ENCODE results near the gene INPP5J.

Gene INPP5J

GRCh38 chr22:31087744-31088215, 35.0 kb upstream of the INPP5J start:
- Histone ChIP-seq H3K4me1 (ENCODE audit: control insufficient read depth, insufficient read depth, low read length, poor library complexity, severe bottlenecking) (peaks cover 9% of the 10 kb centered on the region), H3K27ac (ENCODE audit: insufficient read depth, low read length, poor library complexity, severe bottlenecking) (no peak overlapping the region), H3K27me3 (replicated peaks; ENCODE audit: control insufficient read depth, insufficient read depth, low read length, poor library complexity, severe bottlenecking) (no peaks in the 10 kb centered on the region), H3K36me3 (ENCODE audit: control insufficient read depth, insufficient read depth, low read length) (no peaks in the 10 kb centered on the region), H3K4me3 (ENCODE audit: insufficient read depth, low read depth, low read length, poor library complexity, severe bottlenecking) (no peak overlapping the region), H3K9me3 (ENCODE audit: control insufficient read depth, low read length) (no peaks in the 10 kb centered on the region)
- no peak for DNase-seq

- H3K4me1 ChIP-seq (ENCODE audit: control insufficient read depth, insufficient read depth, low read length, poor library complexity, severe bottlenecking), result peaks cover 9% of the 10 kb centered on the region
Measured at GRCh38 chr22:31088233-31088986, 34.4 kb upstream of the INPP5J start.

DNA sequence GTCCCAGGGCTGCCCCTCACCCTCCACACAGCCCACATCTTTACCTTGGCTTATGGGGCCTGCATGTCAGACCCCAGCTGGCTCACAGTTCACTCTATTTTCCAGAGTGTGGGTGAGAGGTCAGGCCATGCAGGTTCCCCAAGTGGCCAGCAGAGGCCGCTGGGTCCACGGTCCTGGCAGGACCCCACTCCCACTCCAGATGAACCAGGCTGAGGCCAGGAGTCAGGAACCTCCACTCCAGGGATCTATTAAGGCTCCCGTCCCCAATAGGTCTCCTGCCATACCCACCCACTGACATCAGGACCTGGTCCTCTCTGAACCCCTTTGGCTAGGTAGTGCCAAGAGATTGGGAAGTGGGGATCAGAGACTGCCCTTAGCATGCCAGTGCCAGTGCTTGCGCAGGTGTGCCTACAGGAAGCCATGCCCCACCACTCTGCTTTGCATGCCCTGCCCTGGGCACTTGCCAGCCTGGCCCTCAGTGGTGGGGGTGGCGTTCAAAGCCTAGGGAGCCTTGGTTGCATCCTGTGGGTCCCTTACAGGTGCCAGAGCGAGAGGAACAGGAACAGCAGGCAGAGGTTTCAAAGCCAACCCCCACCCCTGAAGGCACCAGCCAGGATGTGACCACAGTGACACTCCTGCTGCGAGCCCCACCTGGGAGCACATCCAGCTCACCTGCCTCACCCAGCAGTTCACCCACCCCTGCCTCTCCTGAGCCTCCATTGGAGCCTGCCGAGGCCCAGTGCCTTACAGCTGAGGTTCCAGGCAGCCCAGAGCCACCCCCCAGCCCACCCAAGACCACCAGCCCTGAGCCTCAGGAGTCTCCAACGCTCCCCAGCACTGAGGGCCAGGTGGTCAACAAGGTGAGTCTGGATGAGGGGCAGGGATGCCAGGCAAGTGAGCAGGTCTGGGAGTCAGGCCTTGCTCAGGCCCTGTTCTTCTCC, 33.3 kb upstream of the INPP5J start:
- H3K4me3 ChIP-seq (ENCODE audit: insufficient read depth, low read depth, low read length, poor library complexity, severe bottlenecking), result no peak overlapping the region
- DNase-seq, result peak in 1 of 3 donors; percentile 27
- H3K9me3 ChIP-seq (ENCODE audit: control insufficient read depth, low read length), result no peaks in the 10 kb centered on the region
- no peaks in the 10 kb centered on the region for H3K27me3 ChIP-seq (replicated peaks; ENCODE audit: control insufficient read depth, insufficient read depth, low read length, poor library complexity, severe bottlenecking)
- peaks cover under 1% of the 10 kb centered on the region for H3K4me1 ChIP-seq (ENCODE audit: control insufficient read depth, insufficient read depth, low read length, poor library complexity, severe bottlenecking)
- no peak overlapping the region for H3K27ac ChIP-seq (ENCODE audit: insufficient read depth, low read length, poor library complexity, severe bottlenecking)
- no peaks in the 10 kb centered on the region for H3K36me3 ChIP-seq (ENCODE audit: control insufficient read depth, insufficient read depth, low read length)

More at GRCh38 chr22:31088233-31088986, 34.4 kb upstream of the INPP5J start:
- Histone ChIP-seq H3K36me3 (ENCODE audit: control insufficient read depth, insufficient read depth, low read length) (no peaks in the 10 kb centered on the region), H3K4me3 (ENCODE audit: insufficient read depth, low read depth, low read length, poor library complexity, severe bottlenecking) (no peak overlapping the region), H3K27me3 (replicated peaks; ENCODE audit: control insufficient read depth, insufficient read depth, low read length, poor library complexity, severe bottlenecking) (no peaks in the 10 kb centered on the region), H3K9me3 (ENCODE audit: control insufficient read depth, low read length) (no peaks in the 10 kb centered on the region), H3K27ac (ENCODE audit: insufficient read depth, low read length, poor library complexity, severe bottlenecking) (no peak overlapping the region)
- DNase-seq, result no peak

GRCh38 chr22:31090217-31091085, 32.3 kb upstream of the INPP5J start:
- no peaks in the 10 kb centered on the region for H3K36me3 ChIP-seq (ENCODE audit: control insufficient read depth, insufficient read depth, low read length)
- H3K9me3 ChIP-seq (ENCODE audit: control insufficient read depth, low read length), result no peaks in the 10 kb centered on the region
- no peak for DNase-seq
- H3K4me1 ChIP-seq (ENCODE audit: control insufficient read depth, insufficient read depth, low read length, poor library complexity, severe bottlenecking), result no peaks in the 10 kb centered on the region
- H3K4me3 ChIP-seq (ENCODE audit: insufficient read depth, low read depth, low read length, poor library complexity, severe bottlenecking), result no peak overlapping the region
- no peaks in the 10 kb centered on the region for H3K27me3 ChIP-seq (replicated peaks; ENCODE audit: control insufficient read depth, insufficient read depth, low read length, poor library complexity, severe bottlenecking)
- H3K27ac ChIP-seq (ENCODE audit: insufficient read depth, low read length, poor library complexity, severe bottlenecking), result no peak overlapping the region

GRCh38 chr22:31091106-31091975, 31.4 kb upstream of the INPP5J start:
- H3K4me1 ChIP-seq (ENCODE audit: control insufficient read depth, insufficient read depth, low read length, poor library complexity, severe bottlenecking), result no peaks in the 10 kb centered on the region
- no peaks in the 10 kb centered on the region for H3K9me3 ChIP-seq (ENCODE audit: control insufficient read depth, low read length)
- no peaks in the 10 kb centered on the region for H3K36me3 ChIP-seq (ENCODE audit: control insufficient read depth, insufficient read depth, low read length)
- no peak overlapping the region for H3K27ac ChIP-seq (ENCODE audit: insufficient read depth, low read length, poor library complexity, severe bottlenecking)
- H3K4me3 ChIP-seq (ENCODE audit: insufficient read depth, low read depth, low read length, poor library complexity, severe bottlenecking), result no peak overlapping the region
- DNase-seq, result no peak
- no peaks in the 10 kb centered on the region for H3K27me3 ChIP-seq (replicated peaks; ENCODE audit: control insufficient read depth, insufficient read depth, low read length, poor library complexity, severe bottlenecking)

DNA sequence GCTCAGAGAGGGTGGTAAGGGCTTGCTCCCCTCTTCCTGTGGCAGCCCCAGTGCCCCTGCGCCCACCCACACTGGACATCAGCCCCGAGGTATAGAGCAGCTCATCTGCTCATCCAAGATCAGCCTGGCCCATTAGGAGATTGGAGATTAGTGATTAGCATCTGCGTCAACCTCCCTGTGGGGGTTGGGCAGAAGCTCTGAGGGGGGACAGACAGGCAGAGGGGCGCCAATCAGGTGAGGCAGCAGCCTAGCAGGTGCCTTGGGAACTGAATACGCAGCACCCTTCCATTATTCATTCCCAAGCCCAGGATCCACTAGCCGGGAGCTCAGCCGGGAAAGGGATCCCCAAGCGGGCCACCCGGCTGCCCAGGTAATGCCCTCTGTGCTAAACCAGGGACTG, 30.6 kb upstream of the INPP5J start:
- H3K4me3 ChIP-seq (ENCODE audit: insufficient read depth, low read depth, low read length, poor library complexity, severe bottlenecking), result no peak overlapping the region
- no peaks in the 10 kb centered on the region for H3K4me1 ChIP-seq (ENCODE audit: control insufficient read depth, insufficient read depth, low read length, poor library complexity, severe bottlenecking)
- H3K27me3 ChIP-seq (replicated peaks; ENCODE audit: control insufficient read depth, insufficient read depth, low read length, poor library complexity, severe bottlenecking), result no peaks in the 10 kb centered on the region
- H3K36me3 ChIP-seq (ENCODE audit: control insufficient read depth, insufficient read depth, low read length), result no peaks in the 10 kb centered on the region
- no peaks in the 10 kb centered on the region for H3K9me3 ChIP-seq (ENCODE audit: control insufficient read depth, low read length)
- H3K27ac ChIP-seq (ENCODE audit: insufficient read depth, low read length, poor library complexity, severe bottlenecking), result no peak overlapping the region
- DNase-seq, result no peak

GRCh38 chr22:31093086-31093850, 29.5 kb upstream of the INPP5J start:
- Histone ChIP-seq H3K36me3 (ENCODE audit: control insufficient read depth, insufficient read depth, low read length) (no peaks in the 10 kb centered on the region), H3K9me3 (ENCODE audit: control insufficient read depth, low read length) (no peaks in the 10 kb centered on the region), H3K27ac (ENCODE audit: insufficient read depth, low read length, poor library complexity, severe bottlenecking) (no peak overlapping the region), H3K27me3 (replicated peaks; ENCODE audit: control insufficient read depth, insufficient read depth, low read length, poor library complexity, severe bottlenecking) (no peaks in the 10 kb centered on the region), H3K4me1 (ENCODE audit: control insufficient read depth, insufficient read depth, low read length, poor library complexity, severe bottlenecking) (no peaks in the 10 kb centered on the region), H3K4me3 (ENCODE audit: insufficient read depth, low read depth, low read length, poor library complexity, severe bottlenecking) (no peak overlapping the region)
- no peak for DNase-seq

DNA sequence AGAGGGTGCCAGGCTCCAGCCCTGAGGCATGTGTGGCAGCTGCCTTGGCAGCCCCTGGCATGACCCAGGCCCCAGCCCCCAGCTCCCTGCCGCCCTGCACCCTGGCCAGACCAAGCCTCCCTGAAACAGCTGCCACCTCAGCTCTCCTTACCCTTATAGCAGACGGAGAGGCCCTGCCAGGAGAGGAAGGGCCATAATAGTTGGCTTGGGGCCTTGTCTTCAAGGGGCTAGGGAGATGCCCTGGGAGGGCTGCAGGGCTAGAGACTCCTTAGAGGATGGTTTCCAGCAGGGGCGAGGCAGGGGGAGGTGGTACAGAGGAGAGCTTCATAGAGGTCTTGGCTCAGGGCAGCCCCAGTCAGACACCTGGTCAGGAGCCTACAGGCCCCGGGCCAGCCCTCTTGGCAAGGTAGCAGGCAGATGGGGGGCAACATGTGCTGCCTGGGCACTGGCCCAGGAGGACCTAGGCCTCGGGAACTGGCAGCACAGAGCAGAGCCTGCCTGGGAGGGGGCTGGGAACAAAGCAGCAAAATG, 28.7 kb upstream of the INPP5J start:
- H3K9me3 ChIP-seq (ENCODE audit: control insufficient read depth, low read length), result no peaks in the 10 kb centered on the region
- H3K4me1 ChIP-seq (ENCODE audit: control insufficient read depth, insufficient read depth, low read length, poor library complexity, severe bottlenecking), result no peaks in the 10 kb centered on the region
- DNase-seq, result no peak
- H3K27ac ChIP-seq (ENCODE audit: insufficient read depth, low read length, poor library complexity, severe bottlenecking), result no peak overlapping the region
- no peaks in the 10 kb centered on the region for H3K36me3 ChIP-seq (ENCODE audit: control insufficient read depth, insufficient read depth, low read length)
- H3K4me3 ChIP-seq (ENCODE audit: insufficient read depth, low read depth, low read length, poor library complexity, severe bottlenecking), result no peak overlapping the region
- H3K27me3 ChIP-seq (replicated peaks; ENCODE audit: control insufficient read depth, insufficient read depth, low read length, poor library complexity, severe bottlenecking), result no peaks in the 10 kb centered on the region

Measured in effector memory CD4-positive, alpha-beta T cell (primary cell).